WTC11 (cell line): ENCODE results near the gene SLC17A9. TPM values are rescaled to one million over a fixed set of nuclear protein-coding genes. Genes with fewer than 3 reads are reported as not detected.

Experiments used
- CBFB ChIP-seq: sonication (generic); formaldehyde crosslinking; IDR thresholded peaks from 2 replicates; pipeline ENCODE4 v1.8.1; 2022; ENCODE audit warnings: mild to moderate bottlenecking, low read depth, missing genetic modification reagents
- ETV6 ChIP-seq: sonication (generic); formaldehyde crosslinking; IDR thresholded peaks from 2 replicates; pipeline ENCODE4 v1.8.1; 2022; ENCODE audit warnings: mild to moderate bottlenecking, missing genetic modification reagents
- FOXJ3 ChIP-seq: sonication (generic); formaldehyde crosslinking; IDR thresholded peaks from 2 replicates; pipeline ENCODE4 v1.9.0; 2021; ENCODE audit warnings: missing genetic modification reagents, mild to moderate bottlenecking, borderline replicate concordance
- GRHL2 ChIP-seq: fragments of 250-450 bp; sonication (Bioruptor Pico); IDR thresholded peaks from 2 replicates; pipeline ENCODE4 v1.8.0; 2022; ENCODE audit warnings: mild to moderate bottlenecking, moderate library complexity; ENCODE audit not compliant: insufficient replicate concordance, severe bottlenecking
- JAZF1 ChIP-seq: fragments of 250-450 bp; sonication (Bioruptor Pico); IDR thresholded peaks from 2 replicates; pipeline ENCODE4 v1.9.0; 2021; ENCODE audit warnings: moderate library complexity, mild to moderate bottlenecking, inconsistent platforms
- RELA ChIP-seq: sonication (generic); formaldehyde crosslinking; IDR thresholded peaks from 2 replicates; pipeline ENCODE4 v1.8.1; 2022; ENCODE audit warnings: missing genetic modification reagents, mild to moderate bottlenecking, borderline replicate concordance
- TEAD1 ChIP-seq: sonication (generic); formaldehyde crosslinking; IDR thresholded peaks from 2 replicates; pipeline ENCODE4 v1.8.0; 2022; ENCODE audit warnings: mild to moderate bottlenecking, missing genetic modification reagents
- TEAD4 ChIP-seq: sonication (generic); formaldehyde crosslinking; IDR thresholded peaks from 2 replicates; pipeline ENCODE4 v1.8.0; 2022; ENCODE audit warnings: mild to moderate bottlenecking, missing genetic modification reagents
- ZBTB21 ChIP-seq: sonication (generic); formaldehyde crosslinking; IDR thresholded peaks from 2 replicates; pipeline ENCODE4 v1.8.1; 2023; ENCODE audit warnings: mild to moderate bottlenecking, missing genetic modification reagents, borderline replicate concordance
- ZNF138 ChIP-seq: sonication (generic); formaldehyde crosslinking; conservative IDR thresholded peaks from 2 replicates; pipeline ENCODE4 v1.8.1; 2022; ENCODE audit warnings: mild to moderate bottlenecking, moderate library complexity, missing genetic modification reagents
- ZNF232 ChIP-seq: sonication (generic); formaldehyde crosslinking; IDR thresholded peaks from 2 replicates; pipeline ENCODE4 v1.8.0; 2022; ENCODE audit warnings: mild to moderate bottlenecking, missing genetic modification reagents
- ZNF263 ChIP-seq: sonication (generic); formaldehyde crosslinking; IDR thresholded peaks from 2 replicates; pipeline ENCODE4 v1.8.1; 2022; ENCODE audit warnings: low read depth, mild to moderate bottlenecking, moderate library complexity, missing genetic modification reagents
- ZNF317 ChIP-seq: sonication (generic); formaldehyde crosslinking; IDR thresholded peaks from 2 replicates; pipeline ENCODE4 v1.8.1; 2023; ENCODE audit warnings: low read depth, mild to moderate bottlenecking, moderate library complexity, missing genetic modification reagents, borderline replicate concordance
- ZNF671 ChIP-seq: fragments of 250-450 bp; sonication (Bioruptor Pico); IDR thresholded peaks from 2 replicates; pipeline ENCODE4 v1.8.0; 2021; ENCODE audit warnings: mild to moderate bottlenecking
- total RNA-seq: library from RNA; stranded (reverse); gene quantifications from 3 replicates; pipeline ENCODE4 v1.2.3, GENCODE V29; 2021
- TF ChIP-seq, protein P1 (sequence below): sonication (generic); formaldehyde crosslinking; conservative IDR thresholded peaks from 2 replicates; pipeline ENCODE4 v1.8.1; 2023; ENCODE audit warnings: mild to moderate bottlenecking, low read depth, missing genetic modification reagents, moderate library complexity
- TF ChIP-seq, protein P2 (sequence below): sonication (generic); formaldehyde crosslinking; IDR thresholded peaks from 2 replicates; pipeline ENCODE4 v1.8.0; 2023; ENCODE audit warnings: missing genetic modification reagents, mild to moderate bottlenecking, borderline replicate concordance
- TF ChIP-seq, protein P3 (sequence below): sonication (generic); formaldehyde crosslinking; IDR thresholded peaks from 2 replicates; pipeline ENCODE4 v1.8.0; 2022; ENCODE audit warnings: mild to moderate bottlenecking, missing genetic modification reagents
- TF ChIP-seq, protein P4 (sequence below): sonication (generic); formaldehyde crosslinking; IDR thresholded peaks from 2 replicates; pipeline ENCODE4 v1.8.0; 2022; ENCODE audit warnings: mild to moderate bottlenecking, missing genetic modification reagents
- TF ChIP-seq, protein P5 (sequence below): sonication (generic); formaldehyde crosslinking; IDR thresholded peaks from 2 replicates; pipeline ENCODE4 v1.8.0; 2023; ENCODE audit warnings: mild to moderate bottlenecking, missing genetic modification reagents
- TF ChIP-seq, protein P6 (sequence below): sonication (generic); formaldehyde crosslinking; IDR thresholded peaks from 2 replicates; pipeline ENCODE4 v1.8.0; 2022; ENCODE audit warnings: mild to moderate bottlenecking, missing genetic modification reagents
- TF ChIP-seq, protein P7 (sequence below): sonication (generic); formaldehyde crosslinking; IDR thresholded peaks from 2 replicates; pipeline ENCODE4 v1.8.0; 2022; ENCODE audit warnings: missing genetic modification reagents

SLC17A9 gene
- total RNA-seq, 1 experiment from 2014 or later = 41.7 TPM

DNA sequence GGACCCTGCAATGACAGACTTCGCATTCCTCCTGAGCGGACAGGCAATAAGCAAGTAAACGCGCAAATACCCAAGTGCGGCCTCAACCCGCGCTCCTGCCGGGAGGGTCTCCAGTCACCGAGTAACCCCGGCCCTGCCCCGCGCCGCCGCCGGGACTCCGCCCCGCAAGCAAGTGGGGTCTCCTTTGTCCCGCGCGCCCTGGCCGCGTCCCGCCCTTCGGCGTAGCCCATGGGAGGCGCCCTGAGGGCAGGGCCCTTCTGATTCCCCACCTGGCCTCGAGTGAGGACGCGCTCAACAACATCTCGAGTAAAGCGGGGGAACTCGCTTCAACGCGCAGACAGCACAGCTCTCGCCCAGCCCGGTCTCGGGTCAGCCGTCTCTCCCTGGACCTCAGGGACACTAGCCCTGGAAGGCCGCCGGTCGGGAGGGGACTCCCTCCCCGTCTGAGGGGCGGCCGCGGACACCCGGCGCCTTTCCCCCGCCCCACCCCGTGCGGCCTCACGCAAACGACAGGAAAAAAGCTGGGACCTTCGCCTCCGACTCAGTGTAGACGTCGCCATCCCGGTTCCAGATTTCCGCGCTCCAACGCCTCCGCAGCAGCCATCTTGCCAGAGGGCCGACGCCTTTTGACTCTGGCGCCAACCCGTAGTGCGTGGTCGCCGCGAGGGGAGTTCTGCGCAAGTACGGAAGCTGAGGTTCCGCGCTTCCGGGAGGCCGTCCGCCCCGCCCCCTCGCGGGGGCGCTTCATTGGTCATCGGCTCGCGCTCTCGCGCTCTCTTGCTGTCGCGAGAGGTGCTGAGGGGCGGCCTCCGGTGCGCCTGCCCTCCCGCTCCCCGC is 15.0 kb upstream of the SLC17A9 start (continued):
- TF ChIP-seq, protein P1, sequence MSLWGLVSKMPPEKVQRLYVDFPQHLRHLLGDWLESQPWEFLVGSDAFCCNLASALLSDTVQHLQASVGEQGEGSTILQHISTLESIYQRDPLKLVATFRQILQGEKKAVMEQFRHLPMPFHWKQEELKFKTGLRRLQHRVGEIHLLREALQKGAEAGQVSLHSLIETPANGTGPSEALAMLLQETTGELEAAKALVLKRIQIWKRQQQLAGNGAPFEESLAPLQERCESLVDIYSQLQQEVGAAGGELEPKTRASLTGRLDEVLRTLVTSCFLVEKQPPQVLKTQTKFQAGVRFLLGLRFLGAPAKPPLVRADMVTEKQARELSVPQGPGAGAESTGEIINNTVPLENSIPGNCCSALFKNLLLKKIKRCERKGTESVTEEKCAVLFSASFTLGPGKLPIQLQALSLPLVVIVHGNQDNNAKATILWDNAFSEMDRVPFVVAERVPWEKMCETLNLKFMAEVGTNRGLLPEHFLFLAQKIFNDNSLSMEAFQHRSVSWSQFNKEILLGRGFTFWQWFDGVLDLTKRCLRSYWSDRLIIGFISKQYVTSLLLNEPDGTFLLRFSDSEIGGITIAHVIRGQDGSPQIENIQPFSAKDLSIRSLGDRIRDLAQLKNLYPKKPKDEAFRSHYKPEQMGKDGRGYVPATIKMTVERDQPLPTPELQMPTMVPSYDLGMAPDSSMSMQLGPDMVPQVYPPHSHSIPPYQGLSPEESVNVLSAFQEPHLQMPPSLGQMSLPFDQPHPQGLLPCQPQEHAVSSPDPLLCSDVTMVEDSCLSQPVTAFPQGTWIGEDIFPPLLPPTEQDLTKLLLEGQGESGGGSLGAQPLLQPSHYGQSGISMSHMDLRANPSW (CRISPR knock-in tag) = no peak
- TF ChIP-seq GRHL2 (CRISPR knock-in tag) (no peak), TEAD4 (CRISPR knock-in tag) (peak; percentile 67; the same call in 1 of the 2 replicates), RELA (CRISPR knock-in tag) (no peak), CBFB (CRISPR knock-in tag) (peak; percentile 67; the same call in 1 of the 2 replicates), ZNF263 (CRISPR knock-in tag) (no peak), JAZF1 (CRISPR knock-in tag) (no peak), ZNF232 (CRISPR knock-in tag) (peak; percentile 66), TEAD1 (CRISPR knock-in tag) (peak; percentile 70), ZNF317 (CRISPR knock-in tag) (no peak), ZNF138 (CRISPR knock-in tag) (no peak), FOXJ3 (no peak), ZNF671 (CRISPR knock-in tag) (no peak), ETV6 (CRISPR knock-in tag) (0 out of 2 replicates have a peak, but pooled peaks have one; percentile 56), ZBTB21 (no peak)
- TF ChIP-seq, protein P2, sequence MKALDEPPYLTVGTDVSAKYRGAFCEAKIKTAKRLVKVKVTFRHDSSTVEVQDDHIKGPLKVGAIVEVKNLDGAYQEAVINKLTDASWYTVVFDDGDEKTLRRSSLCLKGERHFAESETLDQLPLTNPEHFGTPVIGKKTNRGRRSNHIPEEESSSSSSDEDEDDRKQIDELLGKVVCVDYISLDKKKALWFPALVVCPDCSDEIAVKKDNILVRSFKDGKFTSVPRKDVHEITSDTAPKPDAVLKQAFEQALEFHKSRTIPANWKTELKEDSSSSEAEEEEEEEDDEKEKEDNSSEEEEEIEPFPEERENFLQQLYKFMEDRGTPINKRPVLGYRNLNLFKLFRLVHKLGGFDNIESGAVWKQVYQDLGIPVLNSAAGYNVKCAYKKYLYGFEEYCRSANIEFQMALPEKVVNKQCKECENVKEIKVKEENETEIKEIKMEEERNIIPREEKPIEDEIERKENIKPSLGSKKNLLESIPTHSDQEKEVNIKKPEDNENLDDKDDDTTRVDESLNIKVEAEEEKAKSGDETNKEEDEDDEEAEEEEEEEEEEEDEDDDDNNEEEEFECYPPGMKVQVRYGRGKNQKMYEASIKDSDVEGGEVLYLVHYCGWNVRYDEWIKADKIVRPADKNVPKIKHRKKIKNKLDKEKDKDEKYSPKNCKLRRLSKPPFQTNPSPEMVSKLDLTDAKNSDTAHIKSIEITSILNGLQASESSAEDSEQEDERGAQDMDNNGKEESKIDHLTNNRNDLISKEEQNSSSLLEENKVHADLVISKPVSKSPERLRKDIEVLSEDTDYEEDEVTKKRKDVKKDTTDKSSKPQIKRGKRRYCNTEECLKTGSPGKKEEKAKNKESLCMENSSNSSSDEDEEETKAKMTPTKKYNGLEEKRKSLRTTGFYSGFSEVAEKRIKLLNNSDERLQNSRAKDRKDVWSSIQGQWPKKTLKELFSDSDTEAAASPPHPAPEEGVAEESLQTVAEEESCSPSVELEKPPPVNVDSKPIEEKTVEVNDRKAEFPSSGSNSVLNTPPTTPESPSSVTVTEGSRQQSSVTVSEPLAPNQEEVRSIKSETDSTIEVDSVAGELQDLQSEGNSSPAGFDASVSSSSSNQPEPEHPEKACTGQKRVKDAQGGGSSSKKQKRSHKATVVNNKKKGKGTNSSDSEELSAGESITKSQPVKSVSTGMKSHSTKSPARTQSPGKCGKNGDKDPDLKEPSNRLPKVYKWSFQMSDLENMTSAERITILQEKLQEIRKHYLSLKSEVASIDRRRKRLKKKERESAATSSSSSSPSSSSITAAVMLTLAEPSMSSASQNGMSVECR (CRISPR knock-in tag) = peak; percentile 74; the same call in 1 of the 2 replicates
- TF ChIP-seq, protein P3, sequence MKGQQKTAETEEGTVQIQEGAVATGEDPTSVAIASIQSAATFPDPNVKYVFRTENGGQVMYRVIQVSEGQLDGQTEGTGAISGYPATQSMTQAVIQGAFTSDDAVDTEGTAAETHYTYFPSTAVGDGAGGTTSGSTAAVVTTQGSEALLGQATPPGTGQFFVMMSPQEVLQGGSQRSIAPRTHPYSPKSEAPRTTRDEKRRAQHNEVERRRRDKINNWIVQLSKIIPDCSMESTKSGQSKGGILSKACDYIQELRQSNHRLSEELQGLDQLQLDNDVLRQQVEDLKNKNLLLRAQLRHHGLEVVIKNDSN (CRISPR knock-in tag) = peak; percentile 53
- TF ChIP-seq, protein P4, sequence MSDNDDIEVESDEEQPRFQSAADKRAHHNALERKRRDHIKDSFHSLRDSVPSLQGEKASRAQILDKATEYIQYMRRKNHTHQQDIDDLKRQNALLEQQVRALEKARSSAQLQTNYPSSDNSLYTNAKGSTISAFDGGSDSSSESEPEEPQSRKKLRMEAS (CRISPR knock-in tag) = peak; percentile 91
- TF ChIP-seq, protein P5, sequence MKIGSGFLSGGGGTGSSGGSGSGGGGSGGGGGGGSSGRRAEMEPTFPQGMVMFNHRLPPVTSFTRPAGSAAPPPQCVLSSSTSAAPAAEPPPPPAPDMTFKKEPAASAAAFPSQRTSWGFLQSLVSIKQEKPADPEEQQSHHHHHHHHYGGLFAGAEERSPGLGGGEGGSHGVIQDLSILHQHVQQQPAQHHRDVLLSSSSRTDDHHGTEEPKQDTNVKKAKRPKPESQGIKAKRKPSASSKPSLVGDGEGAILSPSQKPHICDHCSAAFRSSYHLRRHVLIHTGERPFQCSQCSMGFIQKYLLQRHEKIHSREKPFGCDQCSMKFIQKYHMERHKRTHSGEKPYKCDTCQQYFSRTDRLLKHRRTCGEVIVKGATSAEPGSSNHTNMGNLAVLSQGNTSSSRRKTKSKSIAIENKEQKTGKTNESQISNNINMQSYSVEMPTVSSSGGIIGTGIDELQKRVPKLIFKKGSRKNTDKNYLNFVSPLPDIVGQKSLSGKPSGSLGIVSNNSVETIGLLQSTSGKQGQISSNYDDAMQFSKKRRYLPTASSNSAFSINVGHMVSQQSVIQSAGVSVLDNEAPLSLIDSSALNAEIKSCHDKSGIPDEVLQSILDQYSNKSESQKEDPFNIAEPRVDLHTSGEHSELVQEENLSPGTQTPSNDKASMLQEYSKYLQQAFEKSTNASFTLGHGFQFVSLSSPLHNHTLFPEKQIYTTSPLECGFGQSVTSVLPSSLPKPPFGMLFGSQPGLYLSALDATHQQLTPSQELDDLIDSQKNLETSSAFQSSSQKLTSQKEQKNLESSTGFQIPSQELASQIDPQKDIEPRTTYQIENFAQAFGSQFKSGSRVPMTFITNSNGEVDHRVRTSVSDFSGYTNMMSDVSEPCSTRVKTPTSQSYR = peak; percentile 85; the same call in 1 of the 2 replicates
- TF ChIP-seq, protein P6, sequence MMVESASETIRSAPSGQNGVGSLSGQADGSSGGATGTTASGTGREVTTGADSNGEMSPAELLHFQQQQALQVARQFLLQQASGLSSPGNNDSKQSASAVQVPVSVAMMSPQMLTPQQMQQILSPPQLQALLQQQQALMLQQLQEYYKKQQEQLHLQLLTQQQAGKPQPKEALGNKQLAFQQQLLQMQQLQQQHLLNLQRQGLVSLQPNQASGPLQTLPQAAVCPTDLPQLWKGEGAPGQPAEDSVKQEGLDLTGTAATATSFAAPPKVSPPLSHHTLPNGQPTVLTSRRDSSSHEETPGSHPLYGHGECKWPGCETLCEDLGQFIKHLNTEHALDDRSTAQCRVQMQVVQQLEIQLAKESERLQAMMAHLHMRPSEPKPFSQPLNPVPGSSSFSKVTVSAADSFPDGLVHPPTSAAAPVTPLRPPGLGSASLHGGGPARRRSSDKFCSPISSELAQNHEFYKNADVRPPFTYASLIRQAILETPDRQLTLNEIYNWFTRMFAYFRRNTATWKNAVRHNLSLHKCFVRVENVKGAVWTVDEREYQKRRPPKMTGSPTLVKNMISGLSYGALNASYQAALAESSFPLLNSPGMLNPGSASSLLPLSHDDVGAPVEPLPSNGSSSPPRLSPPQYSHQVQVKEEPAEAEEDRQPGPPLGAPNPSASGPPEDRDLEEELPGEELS (CRISPR knock-in tag) = peak; percentile 72; the same call in 1 of the 2 replicates
- TF ChIP-seq, protein P7, sequence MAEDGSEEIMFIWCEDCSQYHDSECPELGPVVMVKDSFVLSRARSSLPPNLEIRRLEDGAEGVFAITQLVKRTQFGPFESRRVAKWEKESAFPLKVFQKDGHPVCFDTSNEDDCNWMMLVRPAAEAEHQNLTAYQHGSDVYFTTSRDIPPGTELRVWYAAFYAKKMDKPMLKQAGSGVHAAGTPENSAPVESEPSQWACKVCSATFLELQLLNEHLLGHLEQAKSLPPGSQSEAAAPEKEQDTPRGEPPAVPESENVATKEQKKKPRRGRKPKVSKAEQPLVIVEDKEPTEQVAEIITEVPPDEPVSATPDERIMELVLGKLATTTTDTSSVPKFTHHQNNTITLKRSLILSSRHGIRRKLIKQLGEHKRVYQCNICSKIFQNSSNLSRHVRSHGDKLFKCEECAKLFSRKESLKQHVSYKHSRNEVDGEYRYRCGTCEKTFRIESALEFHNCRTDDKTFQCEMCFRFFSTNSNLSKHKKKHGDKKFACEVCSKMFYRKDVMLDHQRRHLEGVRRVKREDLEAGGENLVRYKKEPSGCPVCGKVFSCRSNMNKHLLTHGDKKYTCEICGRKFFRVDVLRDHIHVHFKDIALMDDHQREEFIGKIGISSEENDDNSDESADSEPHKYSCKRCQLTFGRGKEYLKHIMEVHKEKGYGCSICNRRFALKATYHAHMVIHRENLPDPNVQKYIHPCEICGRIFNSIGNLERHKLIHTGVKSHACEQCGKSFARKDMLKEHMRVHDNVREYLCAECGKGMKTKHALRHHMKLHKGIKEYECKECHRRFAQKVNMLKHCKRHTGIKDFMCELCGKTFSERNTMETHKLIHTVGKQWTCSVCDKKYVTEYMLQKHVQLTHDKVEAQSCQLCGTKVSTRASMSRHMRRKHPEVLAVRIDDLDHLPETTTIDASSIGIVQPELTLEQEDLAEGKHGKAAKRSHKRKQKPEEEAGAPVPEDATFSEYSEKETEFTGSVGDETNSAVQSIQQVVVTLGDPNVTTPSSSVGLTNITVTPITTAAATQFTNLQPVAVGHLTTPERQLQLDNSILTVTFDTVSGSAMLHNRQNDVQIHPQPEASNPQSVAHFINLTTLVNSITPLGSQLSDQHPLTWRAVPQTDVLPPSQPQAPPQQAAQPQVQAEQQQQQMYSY (CRISPR knock-in tag) = no peak
